ENCODE results near the gene TRMT44.

TRMT44 gene

DNA sequence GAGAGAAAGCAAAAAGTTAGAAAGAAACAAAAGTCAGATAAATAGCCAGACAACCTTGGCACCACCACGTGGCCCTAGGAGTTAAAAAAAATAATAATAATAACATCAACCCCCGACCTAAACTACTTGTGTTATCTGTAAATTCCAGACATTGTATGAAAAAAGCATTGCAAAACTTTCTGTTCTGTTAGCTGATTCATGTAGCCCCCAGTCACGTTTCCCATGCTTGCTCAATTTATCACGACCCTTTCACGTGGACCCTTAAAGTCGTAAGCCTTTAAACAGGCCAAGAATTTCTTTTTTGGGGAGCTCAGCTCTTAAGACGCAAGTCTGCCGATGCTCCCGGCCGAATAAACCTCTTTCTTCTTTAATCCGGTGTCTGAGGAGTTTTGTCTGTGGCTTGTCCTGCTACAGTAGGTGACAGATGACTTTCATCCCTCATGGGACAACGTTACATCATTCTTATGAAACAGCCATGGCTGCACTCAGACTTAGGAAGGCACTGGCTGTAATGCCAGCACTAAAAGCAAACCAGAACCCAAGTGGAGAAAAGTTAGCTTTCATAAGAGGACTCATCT is 574 bp upstream of the TRMT44 start:
- TF ChIP-seq, protein P1, sequence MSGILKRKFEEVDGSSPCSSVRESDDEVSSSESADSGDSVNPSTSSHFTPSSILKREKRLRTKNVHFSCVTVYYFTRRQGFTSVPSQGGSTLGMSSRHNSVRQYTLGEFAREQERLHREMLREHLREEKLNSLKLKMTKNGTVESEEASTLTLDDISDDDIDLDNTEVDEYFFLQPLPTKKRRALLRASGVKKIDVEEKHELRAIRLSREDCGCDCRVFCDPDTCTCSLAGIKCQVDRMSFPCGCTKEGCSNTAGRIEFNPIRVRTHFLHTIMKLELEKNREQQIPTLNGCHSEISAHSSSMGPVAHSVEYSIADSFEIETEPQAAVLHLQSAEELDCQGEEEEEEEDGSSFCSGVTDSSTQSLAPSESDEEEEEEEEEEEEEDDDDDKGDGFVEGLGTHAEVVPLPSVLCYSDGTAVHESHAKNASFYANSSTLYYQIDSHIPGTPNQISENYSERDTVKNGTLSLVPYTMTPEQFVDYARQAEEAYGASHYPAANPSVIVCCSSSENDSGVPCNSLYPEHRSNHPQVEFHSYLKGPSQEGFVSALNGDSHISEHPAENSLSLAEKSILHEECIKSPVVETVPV (CRISPR knock-in tag; IDR thresholded peaks at IDR 0.05), result no peak
- TF ChIP-seq ZNF8 (CRISPR knock-in tag; IDR thresholded peaks at IDR 0.05) (no peak), PPARA (CRISPR knock-in tag; IDR thresholded peaks at IDR 0.05; ENCODE audit: borderline replicate concordance) (no peak), CSDC2 (CRISPR knock-in tag; IDR thresholded peaks at IDR 0.05) (no peak), ISL1 (CRISPR knock-in tag; IDR thresholded peaks at IDR 0.05) (no peak), ESRRG (CRISPR knock-in tag; IDR thresholded peaks at IDR 0.05) (no peak), ARNTL (CRISPR knock-in tag; IDR thresholded peaks at IDR 0.05; ENCODE audit: borderline replicate concordance, low read depth) (no peak), ZFP3 (CRISPR knock-in tag; IDR thresholded peaks at IDR 0.05) (no peak), TCF4 (CRISPR knock-in tag; IDR thresholded peaks at IDR 0.05; ENCODE audit: borderline replicate concordance) (no peak)
- TF ChIP-seq, protein P2, sequence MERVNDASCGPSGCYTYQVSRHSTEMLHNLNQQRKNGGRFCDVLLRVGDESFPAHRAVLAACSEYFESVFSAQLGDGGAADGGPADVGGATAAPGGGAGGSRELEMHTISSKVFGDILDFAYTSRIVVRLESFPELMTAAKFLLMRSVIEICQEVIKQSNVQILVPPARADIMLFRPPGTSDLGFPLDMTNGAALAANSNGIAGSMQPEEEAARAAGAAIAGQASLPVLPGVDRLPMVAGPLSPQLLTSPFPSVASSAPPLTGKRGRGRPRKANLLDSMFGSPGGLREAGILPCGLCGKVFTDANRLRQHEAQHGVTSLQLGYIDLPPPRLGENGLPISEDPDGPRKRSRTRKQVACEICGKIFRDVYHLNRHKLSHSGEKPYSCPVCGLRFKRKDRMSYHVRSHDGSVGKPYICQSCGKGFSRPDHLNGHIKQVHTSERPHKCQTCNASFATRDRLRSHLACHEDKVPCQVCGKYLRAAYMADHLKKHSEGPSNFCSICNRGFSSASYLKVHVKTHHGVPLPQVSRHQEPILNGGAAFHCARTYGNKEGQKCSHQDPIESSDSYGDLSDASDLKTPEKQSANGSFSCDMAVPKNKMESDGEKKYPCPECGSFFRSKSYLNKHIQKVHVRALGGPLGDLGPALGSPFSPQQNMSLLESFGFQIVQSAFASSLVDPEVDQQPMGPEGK (CRISPR knock-in tag; IDR thresholded peaks at IDR 0.05; ENCODE audit: borderline replicate concordance), result no peak
- no peak; the same call in 2 of the 3 replicates for ATAC-seq

DNA sequence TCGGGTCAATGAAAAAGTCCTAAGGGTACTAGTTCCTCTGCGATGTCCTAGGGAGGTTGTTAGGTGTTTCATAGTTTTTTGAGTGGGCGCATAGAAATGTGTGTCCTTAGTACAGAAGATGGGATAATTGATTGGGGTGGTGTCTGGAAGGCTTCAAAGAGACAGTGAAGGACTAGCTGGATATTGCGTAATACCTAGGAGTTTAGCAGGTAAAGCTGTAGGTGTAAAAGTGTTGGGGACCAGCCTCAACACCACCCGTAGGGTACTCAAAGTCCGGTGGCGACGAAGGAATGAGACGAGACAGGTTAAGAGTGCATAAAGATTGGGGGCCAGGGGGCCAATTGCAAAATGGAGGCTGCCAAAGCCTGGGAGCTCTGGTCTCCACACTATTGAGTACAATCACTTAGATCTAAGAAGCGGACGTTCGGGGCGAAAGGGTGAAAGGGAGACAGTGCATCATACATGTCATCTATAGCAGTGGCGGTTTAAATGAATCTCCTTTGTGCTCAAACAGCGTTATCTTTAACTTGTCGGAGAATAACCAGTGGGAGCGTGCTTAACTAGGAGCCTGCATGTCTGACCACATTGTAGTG is 1.0 kb downstream of the TRMT44 start:
- TF ChIP-seq, protein P3, sequence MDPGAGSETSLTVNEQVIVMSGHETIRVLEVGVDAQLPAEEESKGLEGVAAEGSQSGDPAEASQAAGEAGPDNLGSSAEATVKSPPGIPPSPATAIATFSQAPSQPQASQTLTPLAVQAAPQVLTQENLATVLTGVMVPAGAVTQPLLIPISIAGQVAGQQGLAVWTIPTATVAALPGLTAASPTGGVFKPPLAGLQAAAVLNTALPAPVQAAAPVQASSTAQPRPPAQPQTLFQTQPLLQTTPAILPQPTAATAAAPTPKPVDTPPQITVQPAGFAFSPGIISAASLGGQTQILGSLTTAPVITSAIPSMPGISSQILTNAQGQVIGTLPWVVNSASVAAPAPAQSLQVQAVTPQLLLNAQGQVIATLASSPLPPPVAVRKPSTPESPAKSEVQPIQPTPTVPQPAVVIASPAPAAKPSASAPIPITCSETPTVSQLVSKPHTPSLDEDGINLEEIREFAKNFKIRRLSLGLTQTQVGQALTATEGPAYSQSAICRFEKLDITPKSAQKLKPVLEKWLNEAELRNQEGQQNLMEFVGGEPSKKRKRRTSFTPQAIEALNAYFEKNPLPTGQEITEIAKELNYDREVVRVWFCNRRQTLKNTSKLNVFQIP (CRISPR knock-in tag; IDR thresholded peaks at IDR 0.05; ENCODE audit: borderline replicate concordance, low read depth), result no peak
- TF ChIP-seq OSR1 (CRISPR knock-in tag; IDR thresholded peaks at IDR 0.05) (no peak), ZC3H10 (CRISPR knock-in tag; IDR thresholded peaks at IDR 0.05) (no peak), RARB (CRISPR knock-in tag; IDR thresholded peaks at IDR 0.05) (no peak), PPARA (CRISPR knock-in tag; IDR thresholded peaks at IDR 0.05; ENCODE audit: borderline replicate concordance) (no peak), GLIS3 (CRISPR knock-in tag; IDR thresholded peaks at IDR 0.05) (no peak)
- ATAC-seq, result no peak

DNA sequence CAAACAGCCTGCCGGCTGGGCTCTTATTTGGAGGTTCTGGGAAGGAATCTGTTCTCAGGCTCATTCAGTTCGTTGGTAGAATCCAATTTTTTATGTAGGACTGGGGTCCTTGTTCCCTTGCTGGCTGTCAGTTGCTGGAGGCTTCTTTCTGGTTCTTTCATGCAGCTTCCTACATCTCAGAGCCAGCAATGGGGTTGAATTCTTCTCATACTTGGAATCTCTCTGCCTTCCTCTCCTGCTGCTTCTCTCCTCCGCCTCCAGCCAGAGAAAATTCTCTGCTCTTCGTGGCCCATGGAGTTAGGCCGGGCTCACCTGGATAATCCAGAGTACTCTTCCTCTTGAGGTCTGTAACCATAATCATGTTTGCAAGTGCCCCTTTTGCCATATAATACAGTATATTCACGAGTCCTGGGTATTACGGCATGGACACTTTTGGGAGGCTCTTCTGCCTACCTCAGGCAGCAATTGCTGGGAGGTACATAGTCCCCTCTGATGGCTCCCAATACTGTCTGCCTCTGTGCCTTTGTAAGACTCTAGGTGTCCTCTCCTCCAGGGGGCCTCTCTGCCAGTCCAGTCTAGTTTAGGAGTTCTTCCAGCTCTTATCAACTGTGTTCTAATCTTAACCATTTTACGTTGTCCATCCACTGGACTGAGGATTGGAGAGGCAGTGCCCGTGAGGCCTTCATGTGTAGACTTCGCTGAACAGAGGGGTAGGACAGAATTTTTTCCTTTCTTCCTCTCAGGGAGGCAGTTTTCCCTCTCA is 2.2 kb downstream of the TRMT44 start:
- TF ChIP-seq ZNF70 (CRISPR knock-in tag; IDR thresholded peaks at IDR 0.05) (no peak), CSDC2 (CRISPR knock-in tag; IDR thresholded peaks at IDR 0.05) (no peak), ESRRG (CRISPR knock-in tag; IDR thresholded peaks at IDR 0.05) (no peak)
- TF ChIP-seq, protein P3 (CRISPR knock-in tag; IDR thresholded peaks at IDR 0.05; ENCODE audit: borderline replicate concordance, low read depth), result no peak
- TF ChIP-seq, protein P2 (CRISPR knock-in tag; IDR thresholded peaks at IDR 0.05; ENCODE audit: borderline replicate concordance), result no peak
- no peak for ATAC-seq

DNA sequence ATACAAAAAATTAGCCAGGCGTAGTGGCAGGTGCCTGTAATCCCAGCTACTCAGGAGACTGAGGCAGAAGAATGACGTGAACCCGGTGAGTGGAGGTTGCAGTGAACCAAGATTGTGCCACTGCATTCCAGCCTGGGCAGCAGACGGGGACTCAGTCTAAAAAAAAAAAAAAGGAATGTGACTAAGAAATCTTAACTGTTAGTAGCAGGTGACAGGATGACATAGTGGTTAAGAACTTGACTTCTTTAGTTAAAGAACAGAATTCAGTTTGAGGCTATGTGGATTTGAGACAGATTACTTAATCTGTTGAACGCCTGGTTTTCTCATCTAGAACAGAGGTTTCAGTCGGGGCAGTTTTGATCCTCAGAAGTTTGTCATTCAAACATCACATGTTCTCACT is 3.2 kb downstream of the TRMT44 start:
- ATAC-seq, result no peak

More for the DNA sequence above, 3.2 kb downstream of the TRMT44 start:
- TF ChIP-seq ZNF8 (CRISPR knock-in tag; IDR thresholded peaks at IDR 0.05) (no peak), ARNTL (CRISPR knock-in tag; IDR thresholded peaks at IDR 0.05; ENCODE audit: borderline replicate concordance, low read depth) (no peak)
